Thyroid gland (tissue), 4 donors: ENCODE results near the gene MRPL9. TPM values are rescaled to one million over a fixed set of nuclear protein-coding genes. Genes with fewer than 3 reads are reported as not detected.

ENCODE experiments used
- DNase-seq, 2 donors: peaks; one replicate each; pipeline ENCODE4 v3.0.0-alpha.2; 2019
- H3K27ac ChIP-seq, 3 donors: fragments of 200-600 bp; sonication (generic); 1 replicate in 2 of 3; 2 replicates in 1 of 3; pipeline ENCODE4 v1.5.1; 2016 to 2019; ENCODE audit warnings: mild to moderate bottlenecking in 1 of 3, moderate library complexity in 1 of 3
- H3K27me3 ChIP-seq: fragments of 200-600 bp; sonication (generic); one replicate; pipeline ENCODE4 v1.5.1; 2019
- H3K36me3 ChIP-seq, 2 donors: fragments of 200-600 bp; sonication (generic); one replicate each; pipeline ENCODE4 v1.5.1; 2016 to 2019
- H3K4me1 ChIP-seq, 2 donors: fragments of 200-600 bp; sonication (generic); one replicate each; pipeline ENCODE4 v1.5.1; 2017 to 2019
- H3K4me3 ChIP-seq, 3 donors: fragments of 200-600 bp; sonication (generic); replicated peaks in 1 of 3; 1 replicate in 2 of 3; 2 replicates in 1 of 3; pipeline ENCODE4 v1.5.1; 2016; ENCODE audit warnings: mild to moderate bottlenecking in 1 of 3
- H3K9me3 ChIP-seq: fragments of 200-600 bp; sonication (generic); one replicate; pipeline ENCODE4 v1.5.1; 2017
- CTCF ChIP-seq, 6 experiments: fragments of 200-600 bp in 3 of 6; fragments of 450-650 bp in 3 of 6; sonication (generic) in 3 of 6; IDR thresholded peaks; one replicate each; pipeline ENCODE4 v1.5.1; 2016 to 2019; ENCODE audit warnings: antibody characterized with exemption in 6 of 6, mild to moderate bottlenecking in 2 of 6, inconsistent platforms in 1 of 6, moderate library complexity in 1 of 6
- POLR2A ChIP-seq, 2 donors: fragments of 450-650 bp; IDR thresholded peaks; one replicate each; pipeline ENCODE4 v1.6.1; 2017; ENCODE audit warnings: antibody characterized with exemption in 2 of 2, mild to moderate bottlenecking in 2 of 2, moderate library complexity in 1 of 2
- WGBS, 2 donors: methylation state at CpG; one replicate each; pipeline ENCODE4 v1.1.5; 2017; 5-methylcytosine and 5-hydroxymethylcytosine counted together
- intact Hi-C: fragments of 100-400 bp; cut with DNase I; formaldehyde crosslinking; loops from one replicate; pipeline ENCODE4 v1.15.1; 2023
- total RNA-seq, 4 donors: library from RNA; depleted of rRNA; stranded (reverse); fragments of >200 nt; gene quantifications; one replicate each; pipeline ENCODE4 v1.2.3, GENCODE V29; 2016

The MRPL9 gene
- 10 to 100 TPM; 57.2 to 66.5 (median 61.8) TPM for total RNA-seq

GRCh38 chr1:151762941-151763921 is at the start of gene MRPL9:
MRPL9 (minus strand) TSS chr1:151763496; CDS start chr1:151763479, 17 bp downstream.
- intact Hi-C loops = no loop called here
- Histone ChIP-seq H3K4me3 (peak within 1 kb of the TSS; percentile 61 to 77 (median 70)), H3K27me3 (no peaks in the 10 kb centered on the region), H3K9me3 (no peaks in the 10 kb centered on the region), H3K36me3 (peaks cover 12 to 21% of the 10 kb centered on the region in 2 donors), H3K4me1 (peaks cover 25% of the 10 kb centered on the region in 2 donors), H3K27ac (peak within 1 kb of the TSS; percentile 70 to 91 (median 90))
- TF ChIP-seq CTCF (IDR thresholded peaks at IDR 0.05) (no peak), POLR2A (IDR thresholded peaks at IDR 0.05) (peak in 1 of 2 donors; percentile 67)
- peak; percentile 80 to 83 for DNase-seq
- WGBS, 2 donors = 1% methylated on average over 16 to 46 of the region's 68 CpGs

- no peaks in the 10 kb centered on the region for H3K4me1 ChIP-seq
- DNase-seq = no peak
- WGBS, 2 donors = 89 to 93% methylated on average over 9 of the region's 9 CpGs
- H3K4me3 ChIP-seq = no peak overlapping the region
- peaks cover 6 to 22% of the 10 kb centered on the region in 2 donors for H3K36me3 ChIP-seq
- no peak for TF ChIP-seq POLR2A (IDR thresholded peaks at IDR 0.05)
- no peak for TF ChIP-seq CTCF (IDR thresholded peaks at IDR 0.05)
- intact Hi-C loops = no loop called here
- H3K27ac ChIP-seq = no peak overlapping the region
- no peaks in the 10 kb centered on the region for H3K9me3 ChIP-seq
- no peaks in the 10 kb centered on the region for H3K27me3 ChIP-seq
Measured at GRCh38 chr1:151811181-151811580, 47.9 kb upstream of the MRPL9 start.

GRCh38 chr1:151809985-151810556 is 46.8 kb upstream of the MRPL9 start:
- H3K4me3 ChIP-seq = no peak overlapping the region
- whole genome bisulfite sequencing, 2 donors = 98% methylated on average over 1 of the region's 1 CpG
- H3K4me1 ChIP-seq = no peaks in the 10 kb centered on the region
- no peaks in the 10 kb centered on the region for H3K27me3 ChIP-seq
- DNase-seq = no peak
- H3K9me3 ChIP-seq = no peaks in the 10 kb centered on the region
- no peak overlapping the region for H3K27ac ChIP-seq
- TF ChIP-seq POLR2A (IDR thresholded peaks at IDR 0.05) = no peak
- TF ChIP-seq CTCF (IDR thresholded peaks at IDR 0.05) = no peak
- intact Hi-C loops = no loop called here
- peaks cover 3 to 15% of the 10 kb centered on the region in 2 donors for H3K36me3 ChIP-seq

GRCh38 chr1:151809290-151809984 is 46.1 kb upstream of the MRPL9 start:
- H3K36me3 ChIP-seq = peaks cover 0 to 8% of the 10 kb centered on the region in 2 donors
- intact Hi-C loops = no loop called here
- TF ChIP-seq CTCF (IDR thresholded peaks at IDR 0.05) (no peak), POLR2A (IDR thresholded peaks at IDR 0.05) (no peak)
- WGBS, 2 donors = 82 to 83% methylated on average over 7 to 8 of the region's 8 CpGs
- H3K27me3 ChIP-seq = no peaks in the 10 kb centered on the region
- H3K4me3 ChIP-seq = no peak overlapping the region
- H3K9me3 ChIP-seq = no peaks in the 10 kb centered on the region
- no peak for DNase-seq
- no peaks in the 10 kb centered on the region for H3K4me1 ChIP-seq
- H3K27ac ChIP-seq = no peak overlapping the region
